ENCODE results near the gene KRT15.

KRT15 gene

DNA sequence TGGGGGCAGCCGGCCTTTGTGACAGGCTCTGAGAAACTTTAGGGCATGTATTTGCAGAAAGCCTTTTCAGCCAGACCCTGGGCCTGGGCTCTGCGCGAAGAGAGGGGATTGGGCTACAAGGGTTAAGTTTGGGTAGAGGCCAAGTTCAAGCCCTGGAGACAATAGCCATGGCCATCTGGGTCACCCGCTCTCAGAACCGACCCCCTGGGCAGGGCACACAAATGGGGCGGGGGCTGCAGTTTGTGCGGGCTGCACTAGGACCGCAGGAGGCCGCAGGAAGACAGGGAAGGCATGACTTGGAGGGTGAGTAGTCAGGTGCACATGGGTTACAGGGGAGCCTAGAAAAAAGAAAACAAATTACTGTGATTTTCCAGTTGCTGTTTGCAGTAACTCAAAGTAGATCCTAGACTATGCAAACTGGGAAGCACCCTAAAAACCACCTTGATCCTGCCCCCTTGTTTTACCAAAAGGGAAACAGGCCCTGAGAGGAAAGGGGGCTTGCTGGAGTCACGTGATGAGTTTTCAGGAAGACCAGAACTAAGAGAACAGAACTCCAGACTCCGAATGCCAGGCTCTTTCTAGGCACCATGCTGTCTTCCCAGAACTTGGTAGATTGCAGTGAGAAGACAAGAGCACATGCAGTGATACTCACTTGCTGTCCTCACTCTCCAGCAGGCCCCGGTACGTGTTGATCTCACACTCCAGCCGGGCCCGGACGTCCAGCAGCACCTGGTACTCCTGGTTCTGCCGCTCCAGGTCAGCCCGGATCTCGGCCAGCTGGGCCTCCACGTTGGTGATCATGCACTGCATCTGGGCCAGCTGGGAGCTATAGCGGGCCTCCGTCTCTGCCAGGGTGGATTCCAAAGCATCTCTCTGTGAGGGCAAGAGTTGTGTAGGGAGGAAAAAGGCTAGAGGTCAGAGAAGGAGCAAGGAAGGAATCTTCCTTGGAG lies 41.5 kb downstream of the KRT15 start:
- DNase-seq = no peak

DNA sequence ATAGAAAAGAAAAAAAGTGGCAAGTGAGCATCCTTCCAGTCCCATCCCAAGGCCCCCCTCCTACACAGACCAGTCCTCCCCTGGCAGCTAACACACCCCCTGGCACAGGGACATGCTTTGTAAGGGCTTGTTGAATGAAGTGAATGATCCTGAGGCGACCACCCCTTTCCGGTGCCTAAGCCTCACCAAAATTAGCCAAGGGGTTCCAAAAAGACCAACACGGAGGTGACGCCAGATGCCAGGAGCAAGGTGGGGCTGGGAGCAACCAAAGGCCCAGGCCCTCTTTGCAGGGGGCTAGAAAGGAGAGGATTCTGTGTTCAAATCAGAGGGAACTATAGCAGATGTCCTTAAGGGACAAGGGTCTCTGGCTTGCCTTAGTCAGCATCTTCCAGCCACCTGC lies 43.3 kb downstream of the KRT15 start:
- no peak for DNase-seq

DNA sequence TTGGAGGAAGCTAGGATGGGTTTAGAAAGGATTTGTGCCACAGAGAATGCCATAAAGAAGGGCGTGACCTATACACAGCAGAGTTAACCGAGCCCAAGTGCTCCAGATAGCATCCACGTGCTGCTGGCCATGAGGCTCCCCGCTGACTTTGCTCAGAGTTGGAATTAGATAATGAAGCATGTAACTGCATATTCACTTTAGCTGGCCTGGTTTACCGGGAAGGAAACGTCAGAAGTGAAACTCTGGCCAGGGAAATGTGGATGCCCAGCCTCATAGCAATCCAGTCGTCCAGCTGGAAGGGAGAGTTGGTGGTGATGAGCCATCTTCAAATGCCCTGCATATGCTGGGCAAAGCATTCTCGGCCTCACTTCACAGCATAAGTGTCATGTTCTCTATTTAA lies 43.8 kb downstream of the KRT15 start:
- DNase-seq = no peak

DNA sequence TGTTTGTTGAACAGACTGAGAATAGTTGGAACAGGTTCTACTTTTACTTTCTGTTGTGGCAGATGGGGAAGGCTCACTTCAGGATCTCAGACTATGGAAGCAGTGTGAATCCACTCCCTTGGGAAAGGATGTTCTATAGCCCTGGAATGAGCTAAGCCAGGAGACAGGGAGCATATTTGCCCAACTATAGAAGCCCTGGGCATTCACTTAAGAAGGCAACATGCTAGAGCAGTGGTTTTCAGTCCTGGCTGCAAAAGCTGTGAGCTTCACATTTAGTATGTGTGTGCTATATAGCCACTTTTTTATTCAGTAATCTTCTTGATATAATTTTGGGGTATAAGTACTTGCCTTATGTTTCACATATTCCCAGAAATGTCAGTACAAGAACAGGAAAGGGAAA lies 50.3 kb downstream of the KRT15 start:
- no peak for DNase-seq

DNA sequence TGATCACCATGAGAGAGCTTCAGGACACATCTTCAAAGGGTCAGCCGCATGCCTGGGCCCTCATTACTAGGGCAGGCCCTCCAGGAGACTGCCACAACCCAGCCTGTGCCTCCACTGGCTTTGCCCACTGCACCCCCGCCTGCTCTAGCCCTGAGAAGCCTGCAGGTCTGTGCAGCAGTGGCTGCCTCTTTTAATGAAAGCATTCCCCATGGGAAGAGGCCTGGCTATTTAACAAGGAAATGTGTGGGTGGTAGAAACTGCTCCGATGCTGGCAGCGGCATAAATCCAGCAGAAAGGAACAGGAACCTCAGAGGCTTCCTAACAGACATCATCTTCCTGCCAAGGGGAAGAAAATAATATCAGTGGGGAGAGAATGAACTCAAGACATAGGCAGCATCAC lies 51.1 kb downstream of the KRT15 start:
- no peak for DNase-seq

DNA sequence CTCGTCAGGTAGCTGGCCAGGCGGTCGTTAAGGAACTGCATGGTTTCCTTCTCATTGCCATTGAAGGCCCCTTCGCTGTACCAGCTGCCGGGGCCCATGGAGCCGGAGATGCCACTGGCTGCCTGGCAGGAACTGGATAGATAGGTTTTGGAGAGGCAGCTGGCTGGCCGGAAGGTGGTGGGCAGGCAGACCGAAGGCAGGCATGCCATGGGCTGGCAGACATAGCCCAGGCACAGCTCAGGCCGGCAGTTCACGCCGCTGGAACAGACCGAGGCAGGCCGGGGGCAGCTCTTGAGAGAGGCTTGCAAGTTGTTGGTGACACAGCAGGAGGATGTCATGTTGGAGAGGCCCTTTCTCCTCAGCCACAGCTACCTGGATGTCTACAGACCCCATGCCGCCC lies 51.7 kb downstream of the KRT15 start, which contains the start of gene KRT32:
Gene KRT32, minus strand, starts transcription at position 399 of the 400 bp plus-strand sequence. Its CDS starts 61 bp downstream, at position 338.
- DNase-seq = no peak

DNA sequence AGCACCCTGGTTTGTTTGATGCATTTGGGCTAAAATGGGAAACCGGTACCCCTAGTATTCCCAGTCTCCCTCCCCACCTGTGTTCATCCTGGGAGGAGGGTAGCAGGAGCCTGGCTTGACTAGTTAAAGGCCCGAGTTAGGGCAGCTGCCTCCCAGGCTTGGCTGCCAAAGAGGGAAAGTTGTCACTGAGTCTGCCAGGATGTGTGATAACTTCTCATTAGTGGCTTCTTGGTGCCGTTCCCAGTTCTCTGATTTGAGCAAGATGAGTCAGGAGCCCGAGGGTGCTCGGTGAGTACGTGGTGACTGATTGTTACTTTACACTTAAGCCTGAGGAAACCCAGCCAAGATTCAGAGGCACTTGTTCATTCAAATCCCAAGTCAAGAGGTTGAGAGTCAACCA lies 54.0 kb downstream of the KRT15 start:
- no peak for DNase-seq

DNA sequence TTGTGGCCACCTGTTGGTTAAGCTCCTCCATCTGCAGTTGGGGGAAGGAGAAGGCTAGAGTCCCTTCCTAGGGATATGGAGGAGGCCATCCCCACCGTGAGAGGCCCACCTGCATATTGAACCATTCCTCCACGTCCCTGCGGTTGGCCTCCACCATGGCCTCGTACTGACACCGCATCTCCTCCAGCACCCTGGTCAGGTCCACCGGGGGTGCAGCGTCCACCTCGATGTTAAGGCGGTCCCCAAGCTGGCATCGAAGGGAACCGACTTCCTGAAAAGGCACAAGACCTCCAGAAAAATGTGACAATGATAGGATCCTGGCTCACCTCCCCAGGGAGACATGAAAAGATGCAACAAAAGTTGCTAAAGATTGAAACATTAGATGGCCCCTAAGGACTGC lies 54.5 kb downstream of the KRT15 start:
- DNase-seq = no peak

DNA sequence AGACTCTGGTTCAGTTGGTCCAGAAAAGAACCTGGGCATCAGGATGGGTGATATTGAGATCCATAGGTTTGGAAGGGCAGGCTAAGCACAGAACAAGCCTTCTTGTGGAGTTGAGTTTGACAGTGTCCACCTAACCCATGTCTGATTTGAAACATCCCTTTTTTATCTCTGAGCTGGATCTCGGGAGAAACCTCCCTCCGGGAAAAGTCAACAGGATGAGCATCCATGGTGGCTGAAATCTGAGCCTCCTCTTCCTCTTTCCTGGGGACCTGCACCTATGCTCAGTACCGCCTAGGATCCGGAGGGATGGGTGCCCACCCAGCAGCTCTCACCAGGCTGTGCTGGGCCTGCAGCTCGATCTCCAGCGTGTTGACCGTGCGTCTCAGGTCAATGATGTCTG lies 54.9 kb downstream of the KRT15 start:
- no peak for DNase-seq

Measured in NCI-H510A treated with DMSO at 0.1 percent for 48 hours (cell line).